ENCODE data around the gene LRRC8D. TPM values are rescaled to one million over a fixed set of nuclear protein-coding genes. Genes with fewer than 3 reads are reported as not detected.

LRRC8D gene
- total RNA-seq, 8 experiments from 2014 or later = 13.2 to 69.1 (median 51.0) TPM

GRCh38 chr1:89866568-89866967 is 45.7 kb downstream of the LRRC8D start:
- no peak for ATAC-seq (replicated peaks in 6 of 8)

DNA sequence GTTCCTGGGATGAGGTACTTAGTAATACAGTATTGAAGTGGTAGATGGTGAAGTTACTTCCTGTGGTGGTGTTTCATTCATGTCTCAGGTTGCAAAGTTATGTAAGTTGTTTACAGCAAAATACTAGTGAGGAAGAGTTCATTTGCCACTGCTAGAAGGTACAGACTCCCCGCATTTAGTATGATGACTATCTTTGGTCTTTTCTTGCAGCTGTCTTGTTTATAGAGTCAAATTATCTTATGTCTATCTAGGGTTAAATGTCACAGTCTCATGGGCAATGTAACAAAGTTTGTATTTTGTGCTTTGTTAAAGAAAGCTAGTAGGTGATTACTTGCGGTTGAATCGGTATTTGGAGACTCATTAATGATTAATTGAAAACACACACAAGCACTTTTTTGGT is 50.2 kb downstream of the LRRC8D start:
- in situ Hi-C loops (cut with MboI; ENCODE audit: low pct_unique_long_range_greater_than_20kb in 2 of 9, low sequenced_read_pairs in 9 of 9, unreplicated experiment in 9 of 9) = no loop called here
- no peak for ATAC-seq (replicated peaks in 6 of 8)
- WGBS, 10 experiments = 40 to 100% (median 72%) methylated on average over 1 to 3 of the region's 3 CpGs
- no peak overlapping the region for H3K27ac ChIP-seq
- H3K4me1 ChIP-seq (replicated peaks in 1 of 2) = peaks cover 0 to 10% of the 10 kb centered on the region in 2 donors
- H3K4me3 ChIP-seq = no peak overlapping the region

More at GRCh38 chr1:89866568-89866967, 45.7 kb downstream of the LRRC8D start:
- 64 to 100% (median 90%) methylated on average over 1 to 7 of the region's 7 CpGs for WGBS, 10 experiments
- Histone ChIP-seq H3K4me3 (no peak overlapping the region), H3K4me1 (replicated peaks in 1 of 2) (peaks cover 0 to 4% of the 10 kb centered on the region in 2 donors), H3K27ac (no peak overlapping the region)
- in situ Hi-C loops (cut with MboI; ENCODE audit: low pct_unique_long_range_greater_than_20kb in 2 of 9, low sequenced_read_pairs in 9 of 9, unreplicated experiment in 9 of 9) = no loop called here

GRCh38 chr1:89871768-89872473 is 51.1 kb downstream of the LRRC8D start:
- ATAC-seq (replicated peaks in 6 of 8) = no peak
- Histone ChIP-seq H3K27ac (no peak overlapping the region), H3K4me3 (no peak overlapping the region), H3K4me1 (replicated peaks in 1 of 2) (peaks cover 0 to 10% of the 10 kb centered on the region in 2 donors)
- in situ Hi-C loops (cut with MboI; ENCODE audit: low pct_unique_long_range_greater_than_20kb in 2 of 9, low sequenced_read_pairs in 9 of 9, unreplicated experiment in 9 of 9) = no loop called here
- 72 to 96% (median 88%) methylated on average over 2 to 9 of the region's 9 CpGs for WGBS, 10 experiments

GRCh38 chr1:89872567-89872966 is 51.7 kb downstream of the LRRC8D start:
- Histone ChIP-seq H3K27ac (no peak overlapping the region), H3K4me1 (replicated peaks in 1 of 2) (peaks cover 0 to 10% of the 10 kb centered on the region in 2 donors), H3K4me3 (no peak overlapping the region)
- in situ Hi-C loops (cut with MboI; ENCODE audit: low pct_unique_long_range_greater_than_20kb in 2 of 9, low sequenced_read_pairs in 9 of 9, unreplicated experiment in 9 of 9) = no loop called here
- WGBS, 10 experiments = 0 to 100% (median 81%) methylated on average over 1 of the region's 1 CpG; no CpG with 5 or more reads in 4 of the 10 experiments
- no peak for ATAC-seq (replicated peaks in 6 of 8)

DNA sequence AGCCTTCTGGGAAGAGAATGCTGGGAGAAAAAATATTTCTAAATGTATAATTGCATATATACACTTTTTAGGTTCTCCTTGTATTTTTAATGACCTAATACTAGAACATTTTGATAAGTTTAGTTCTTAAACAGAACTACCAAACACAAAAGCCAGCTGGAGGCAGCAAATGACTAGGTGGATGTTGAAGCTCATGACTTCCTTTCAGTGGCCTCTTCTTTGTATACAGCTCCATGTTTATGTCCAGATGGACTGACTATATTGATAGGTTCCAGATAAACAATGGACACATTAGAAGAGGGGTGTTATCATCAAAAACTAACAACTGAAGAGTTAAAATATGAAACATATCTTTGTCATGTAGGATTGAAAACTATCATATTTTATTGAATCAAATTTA is 52.5 kb downstream of the LRRC8D start:
- ATAC-seq (replicated peaks in 6 of 8) = no peak
- H3K4me1 ChIP-seq (replicated peaks in 1 of 2) = peaks cover 0 to 10% of the 10 kb centered on the region in 2 donors
- in situ Hi-C loops (cut with MboI; ENCODE audit: low pct_unique_long_range_greater_than_20kb in 2 of 9, low sequenced_read_pairs in 9 of 9, unreplicated experiment in 9 of 9) = no loop called here
- H3K27ac ChIP-seq = no peak overlapping the region
- no peak overlapping the region for H3K4me3 ChIP-seq

DNA sequence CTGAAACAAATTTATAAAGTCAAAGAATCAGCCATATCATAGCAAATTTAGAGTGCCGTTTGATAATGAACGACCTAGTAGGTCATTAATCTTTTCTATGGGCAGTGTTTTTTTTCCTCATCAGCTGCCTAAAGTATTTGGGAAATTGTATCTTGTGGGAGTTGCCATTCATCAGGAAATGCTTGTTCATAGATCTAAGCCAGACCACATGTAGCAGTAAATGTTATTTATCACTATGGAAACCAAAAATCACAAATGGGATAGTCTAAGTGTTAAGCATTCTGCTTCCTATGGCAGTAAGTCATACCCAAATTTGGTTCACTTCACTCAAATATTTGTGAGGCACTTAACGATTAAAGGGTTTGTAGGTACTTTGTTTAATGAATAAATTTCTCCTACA is 52.9 kb downstream of the LRRC8D start:
- WGBS, 10 experiments = 10 to 92% (median 55%) methylated on average over 1 to 3 of the region's 3 CpGs; no CpG with 5 or more reads in 1 of the 10 experiments
- Histone ChIP-seq H3K4me3 (no peak overlapping the region), H3K4me1 (replicated peaks in 1 of 2) (peaks cover 0 to 10% of the 10 kb centered on the region in 2 donors), H3K27ac (no peak overlapping the region)
- in situ Hi-C loops (cut with MboI; ENCODE audit: low pct_unique_long_range_greater_than_20kb in 2 of 9, low sequenced_read_pairs in 9 of 9, unreplicated experiment in 9 of 9) = no loop called here
- peak in 4 of 8 experiments; percentile 36 to 100 (median 88) for ATAC-seq (replicated peaks in 6 of 8)

DNA sequence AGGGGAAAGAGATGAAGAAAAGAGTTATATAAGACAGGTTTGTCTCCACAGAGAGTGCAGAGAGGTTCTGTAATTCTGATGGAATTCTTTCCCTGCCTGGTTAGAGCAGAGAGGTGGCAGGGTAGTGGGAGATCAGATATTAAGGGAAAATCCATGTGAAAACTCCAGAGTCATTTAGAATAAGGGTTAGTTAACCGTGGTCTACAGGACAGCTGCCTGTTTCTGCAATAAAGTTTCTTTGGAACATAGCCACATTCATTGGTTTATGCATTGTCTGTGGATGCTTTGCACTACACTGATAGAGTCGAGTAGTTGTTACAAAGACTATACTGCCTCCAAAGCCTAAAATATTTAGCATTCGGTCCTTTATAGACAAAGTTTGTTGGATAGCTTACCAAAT is 55.6 kb downstream of the LRRC8D start:
- 80 to 100% (median 92%) methylated on average over 1 to 3 of the region's 3 CpGs; no CpG with 5 or more reads in 1 of the 10 experiments for WGBS, 10 experiments

GRCh38 chr1:89877756-89878155 is 56.9 kb downstream of the LRRC8D start:
- Histone ChIP-seq H3K27ac (no peak overlapping the region), H3K4me1 (replicated peaks in 1 of 2) (peaks cover 0 to 3% of the 10 kb centered on the region in 2 donors), H3K4me3 (no peak overlapping the region)
- 92 to 100% (median 100%) methylated on average over 1 to 2 of the region's 2 CpGs; no CpG with 5 or more reads in 2 of the 10 experiments for WGBS, 10 experiments
- in situ Hi-C loops (cut with MboI; ENCODE audit: low pct_unique_long_range_greater_than_20kb in 2 of 9, low sequenced_read_pairs in 9 of 9, unreplicated experiment in 9 of 9) = no loop called here
- ATAC-seq (replicated peaks in 6 of 8) = no peak

More for the DNA sequence above, 55.6 kb downstream of the LRRC8D start:
- in situ Hi-C loops (cut with MboI; ENCODE audit: low pct_unique_long_range_greater_than_20kb in 2 of 9, low sequenced_read_pairs in 9 of 9, unreplicated experiment in 9 of 9) = no loop called here
- H3K4me3 ChIP-seq = no peak overlapping the region
- no peak for ATAC-seq (replicated peaks in 6 of 8)
- no peak overlapping the region for H3K27ac ChIP-seq
- H3K4me1 ChIP-seq (replicated peaks in 1 of 2) = peaks cover 0 to 10% of the 10 kb centered on the region in 2 donors

- no peak overlapping the region for H3K27ac ChIP-seq
These were observed 57.4 kb downstream of the LRRC8D start for GRCh38 chr1:89878256-89878655.

GRCh38 chr1:89880679-89881078 is 59.8 kb downstream of the LRRC8D start:
- H3K27ac ChIP-seq = no peak overlapping the region
- no peak for ATAC-seq (replicated peaks in 6 of 8)
- peaks cover 0 to 6% of the 10 kb centered on the region in 2 donors for H3K4me1 ChIP-seq (replicated peaks in 1 of 2)
- in situ Hi-C loops (cut with MboI; ENCODE audit: low pct_unique_long_range_greater_than_20kb in 2 of 9, low sequenced_read_pairs in 9 of 9, unreplicated experiment in 9 of 9) = no loop called here
- WGBS, 10 experiments = 85 to 100% (median 100%) methylated on average over 1 of the region's 1 CpG; no CpG with 5 or more reads in 3 of the 10 experiments
- no peak overlapping the region for H3K4me3 ChIP-seq

More at GRCh38 chr1:89878256-89878655, 57.4 kb downstream of the LRRC8D start:
- in situ Hi-C loops (cut with MboI; ENCODE audit: low pct_unique_long_range_greater_than_20kb in 2 of 9, low sequenced_read_pairs in 9 of 9, unreplicated experiment in 9 of 9) = no loop called here
- 38 to 100% (median 100%) methylated on average over 1 of the region's 1 CpG; no CpG with 5 or more reads in 3 of the 10 experiments for WGBS, 10 experiments
- Histone ChIP-seq H3K4me3 (no peak overlapping the region), H3K4me1 (replicated peaks in 1 of 2) (peaks cover 0 to under 1% of the 10 kb centered on the region in 2 donors)
- no peak for ATAC-seq (replicated peaks in 6 of 8)

DNA sequence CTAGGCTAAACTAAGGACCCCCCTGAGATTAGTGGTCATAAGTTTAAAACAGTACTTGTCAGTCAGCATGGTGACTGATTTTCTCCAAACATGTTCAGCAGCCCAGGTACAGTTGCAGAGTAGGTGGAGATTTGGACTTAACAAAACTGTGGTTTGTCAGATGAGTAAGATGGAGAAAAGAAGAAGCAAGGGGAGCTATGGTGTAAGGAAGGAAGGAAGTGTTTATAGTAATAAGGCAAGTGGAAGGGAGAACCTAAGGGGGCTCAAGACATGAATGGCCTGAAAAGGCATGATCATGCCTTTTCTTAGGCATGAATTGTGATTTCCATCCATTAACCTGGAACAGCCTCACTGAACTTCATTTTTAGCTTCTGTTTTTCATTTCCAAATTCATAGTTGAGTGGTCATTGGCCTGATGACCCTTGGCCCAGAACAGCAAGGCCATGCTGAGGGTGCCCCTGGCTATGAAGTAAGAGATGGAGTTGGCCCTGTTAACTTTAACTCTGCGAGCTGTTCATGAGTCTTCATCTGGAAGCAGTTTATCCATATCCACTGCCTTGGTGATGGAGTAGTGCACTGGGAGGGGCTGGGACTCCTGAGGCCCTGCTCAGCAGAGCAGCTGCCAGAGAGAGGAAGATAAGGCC is 60.7 kb downstream of the LRRC8D start:
- WGBS, 10 experiments = 20 to 100% (median 100%) methylated on average over 1 of the region's 1 CpG; no CpG with 5 or more reads in 6 of the 10 experiments
- Histone ChIP-seq H3K4me1 (replicated peaks in 1 of 2) (peaks cover 0 to 9% of the 10 kb centered on the region in 2 donors), H3K27ac (no peak overlapping the region), H3K4me3 (no peak overlapping the region)
- in situ Hi-C loops (cut with MboI; ENCODE audit: low pct_unique_long_range_greater_than_20kb in 2 of 9, low sequenced_read_pairs in 9 of 9, unreplicated experiment in 9 of 9) = no loop called here
- ATAC-seq (replicated peaks in 6 of 8) = no peak

GRCh38 chr1:89882348-89883029 is 61.7 kb downstream of the LRRC8D start:
- Histone ChIP-seq H3K4me1 (replicated peaks in 1 of 2) (peaks cover 0 to 14% of the 10 kb centered on the region in 2 donors), H3K27ac (no peak overlapping the region), H3K4me3 (no peak overlapping the region)
- 84 to 100% (median 97%) methylated on average over 3 to 6 of the region's 6 CpGs; no CpG with 5 or more reads in 1 of the 10 experiments for WGBS, 10 experiments
- no peak for ATAC-seq (replicated peaks in 6 of 8)
- in situ Hi-C loops (cut with MboI; ENCODE audit: low pct_unique_long_range_greater_than_20kb in 2 of 9, low sequenced_read_pairs in 9 of 9, unreplicated experiment in 9 of 9) = no loop called here

DNA sequence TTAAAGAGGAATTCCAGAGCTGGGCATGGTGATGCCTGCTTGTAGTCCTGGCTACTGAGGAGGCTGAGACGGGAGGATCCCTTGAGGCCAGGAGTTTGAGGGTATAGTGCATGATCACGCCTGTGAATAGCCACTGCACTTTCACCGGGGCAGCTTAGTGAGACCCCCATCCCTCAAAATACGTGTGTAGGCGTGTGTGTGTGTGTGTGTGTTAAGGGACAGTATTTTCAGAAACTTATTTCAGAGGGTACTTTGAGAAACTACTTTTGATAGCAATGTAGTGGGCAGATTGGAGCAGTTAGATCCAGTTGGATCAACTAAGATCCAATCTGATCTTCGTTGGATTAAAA is 62.2 kb downstream of the LRRC8D start:
- H3K27ac ChIP-seq = no peak overlapping the region
- in situ Hi-C loops (cut with MboI; ENCODE audit: low pct_unique_long_range_greater_than_20kb in 2 of 9, low sequenced_read_pairs in 9 of 9, unreplicated experiment in 9 of 9) = no loop called here
- H3K4me1 ChIP-seq (replicated peaks in 1 of 2) = peaks cover 0 to 15% of the 10 kb centered on the region in 2 donors
- no peak for ATAC-seq (replicated peaks in 6 of 8)
- H3K4me3 ChIP-seq = no peak overlapping the region
- WGBS, 10 experiments = 92 to 100% (median 100%) methylated on average over 1 to 6 of the region's 6 CpGs; no CpG with 5 or more reads in 2 of the 10 experiments
